GM23338 (cell line): Measurements from ENCODE around the gene CMIP. TPM values are rescaled to one million over a fixed set of nuclear protein-coding genes. Genes with fewer than 3 reads are reported as not detected.

Source experiments
- ATAC-seq: fragments of 200-7000 bp; cut with Tn5 transposase; 3 replicates; pipeline ENCODE4 v1.9.1; 2020
- DNase-seq: peaks from one replicate; pipeline ENCODE4 v3.0.0-alpha.2; 2015; ENCODE audit warnings: low spot score
- H2AFZ ChIP-seq: fragments of 200-600 bp; sonication (generic); 2 replicates; pipeline ENCODE4 v1.8.0; 2016; ENCODE audit warnings: antibody characterized with exemption, mild to moderate bottlenecking, moderate library complexity
- H3F3A ChIP-seq: fragments of 200-600 bp; sonication (generic); replicated peaks from 2 replicates; pipeline ENCODE4 v1.8.0; 2017; ENCODE audit warnings: antibody characterized with exemption, mixed run types, low read depth
- H3K27ac ChIP-seq: fragments of 200-600 bp; sonication (generic); 2 replicates; pipeline ENCODE4 v1.6.1; 2016; ENCODE audit warnings: low read depth
- H3K27me3 ChIP-seq: fragments of 200-600 bp; sonication (generic); 2 replicates; pipeline ENCODE4 v1.8.0; 2016; ENCODE audit warnings: mild to moderate bottlenecking, mixed run types, moderate library complexity; ENCODE audit not compliant: insufficient read depth
- H3K36me3 ChIP-seq: fragments of 200-600 bp; sonication (generic); 2 replicates; pipeline ENCODE4 v1.8.0; 2016; ENCODE audit warnings: mild to moderate bottlenecking; ENCODE audit not compliant: insufficient read depth
- H3K4me1 ChIP-seq: fragments of 200-600 bp; sonication (generic); 2 replicates; pipeline ENCODE4 v1.8.0; 2016; ENCODE audit warnings: mild to moderate bottlenecking, moderate library complexity; ENCODE audit not compliant: insufficient read depth
- H3K4me2 ChIP-seq: fragments of 200-600 bp; sonication (generic); 2 replicates; pipeline ENCODE4 v1.7.1; 2017; ENCODE audit warnings: mixed run types
- H3K4me3 ChIP-seq: fragments of 200-600 bp; sonication (generic); 2 replicates; pipeline ENCODE4 v1.6.1; 2016; ENCODE audit warnings: mixed run types
- H3K79me2 ChIP-seq: fragments of 200-600 bp; sonication (generic); replicated peaks from 2 replicates; pipeline ENCODE4 v1.8.0; 2017; ENCODE audit warnings: mild to moderate bottlenecking; ENCODE audit not compliant: insufficient read depth
- H3K9me2 ChIP-seq: fragments of 200-600 bp; sonication (generic); 2 replicates; pipeline ENCODE4 v1.8.0; 2017; ENCODE audit not compliant: insufficient read depth
- H4K20me1 ChIP-seq: fragments of 200-600 bp; sonication (generic); replicated peaks from 2 replicates; pipeline ENCODE4 v1.8.0; 2017; ENCODE audit warnings: mild to moderate bottlenecking; ENCODE audit not compliant: insufficient read depth
- H3K27ac Mint-ChIP-seq: 2 replicates; pipeline ENCODE4 v1.8.0; 2020; ENCODE audit warnings: inconsistent platforms, mild to moderate bottlenecking, moderate library complexity, mixed read lengths
- H3K27me3 Mint-ChIP-seq: 3 replicates; pipeline ENCODE4 v1.8.0; 2022; ENCODE audit warnings: low read depth, mild to moderate bottlenecking, moderate library complexity, mixed read lengths, inconsistent platforms; ENCODE audit not compliant: insufficient read depth, poor library complexity
- H3K36me3 Mint-ChIP-seq: 3 replicates; pipeline ENCODE4 v1.8.0; 2021; ENCODE audit warnings: low read depth, mild to moderate bottlenecking, inconsistent platforms, moderate library complexity, mixed read lengths
- H3K4me1 Mint-ChIP-seq: 3 replicates; pipeline ENCODE4 v1.8.0; 2020; ENCODE audit warnings: mild to moderate bottlenecking, inconsistent platforms, mixed read lengths
- H3K4me3 Mint-ChIP-seq: 3 replicates; pipeline ENCODE4 v1.8.0; 2021; ENCODE audit warnings: moderate library complexity, mild to moderate bottlenecking, inconsistent platforms, mixed read lengths
- H3K9me3 Mint-ChIP-seq: 3 replicates; pipeline ENCODE4 v1.8.0; 2020; ENCODE audit warnings: moderate library complexity, mild to moderate bottlenecking, inconsistent platforms, mixed read lengths
- CREB1 ChIP-seq: fragments of 250-450 bp; sonication (Bioruptor Pico); IDR thresholded peaks from 2 replicates; pipeline ENCODE4 v1.5.0; 2020; ENCODE audit warnings: low read depth, mild to moderate bottlenecking, moderate library complexity
- CTCF ChIP-seq, 2 experiments: fragments of 200-600 bp in 1 of 2; sonication (generic) in 1 of 2; conservative IDR thresholded peaks; 2 replicates each; pipeline versions ENCODE4 v1.5.1 to v1.6.1; 2016 to 2017; ENCODE audit warnings: antibody characterized with exemption in 2 of 2, low read depth in 2 of 2, mild to moderate bottlenecking in 2 of 2, moderate library complexity in 1 of 2
- JUNB ChIP-seq: IDR thresholded peaks from one replicate; pipeline ENCODE4 v1.6.1; 2016; ENCODE audit warnings: antibody characterized with exemption; ENCODE audit not compliant: unreplicated experiment
- NANOG ChIP-seq: IDR thresholded peaks from 2 replicates; pipeline ENCODE4 v1.6.1; 2016; ENCODE audit warnings: antibody characterized with exemption, borderline replicate concordance
- POLR2AphosphoS5 ChIP-seq: IDR thresholded peaks from 2 replicates; pipeline ENCODE4 v1.6.1; 2016; ENCODE audit warnings: antibody characterized with exemption, low read depth
- REST ChIP-seq: IDR thresholded peaks from one replicate; pipeline ENCODE4 v1.6.1; 2018; ENCODE audit warnings: antibody characterized with exemption; ENCODE audit not compliant: unreplicated experiment
- polyA plus RNA-seq: library from polyadenylated mRNA; unstranded; fragments of >200 nt; fragmentation: Nextera tagmentation; extraction: Ambion mirVana; gene quantifications from 2 replicates; pipeline ENCODE4 v1.2.1, GENCODE V29; 2016
- total RNA-seq: library from RNA; depleted of rRNA; stranded (reverse); fragments of >200 nt; shearing (Covaris generic); gene quantifications from 2 replicates; pipeline ENCODE4 v1.2.3, GENCODE V29; 2014

Gene CMIP
- total and polyA plus RNA-seq, 2 experiments from 2014 or later: 9.5 to 62.3 TPM

- 0 out of 2 replicates have a peak, but pooled peaks cover 6% of the 10 kb centered on the region for H3F3A ChIP-seq
- no peak overlapping the region for H3K4me3 Mint-ChIP-seq
- no peak overlapping the region for H3K4me2 ChIP-seq
- H3K79me2 ChIP-seq: peaks cover 74% of the 10 kb centered on the region
- H3K27me3 ChIP-seq: no peaks in the 10 kb centered on the region
- H3K4me3 ChIP-seq: no peak overlapping the region
- H4K20me1 ChIP-seq: peaks cover 19% of the 10 kb centered on the region
- no peaks in the 10 kb centered on the region; the same call in 1 of the 3 replicates for H3K9me3 Mint-ChIP-seq
- no peaks in the 10 kb centered on the region for H3K36me3 ChIP-seq
- ATAC-seq (no peak), DNase-seq (no peak)
- H3K27me3 Mint-ChIP-seq: peaks cover 13% of the 10 kb centered on the region
- no peak for TF ChIP-seq CREB1 (CRISPR knock-in tag)
- no peak overlapping the region for H3K27ac Mint-ChIP-seq
- no peak overlapping the region for H3K27ac ChIP-seq
- peaks cover 52% of the 10 kb centered on the region for H3K4me1 Mint-ChIP-seq
- no peak overlapping the region for H2AFZ ChIP-seq
- H3K9me2 ChIP-seq: no peaks in the 10 kb centered on the region
- peaks cover 13% of the 10 kb centered on the region for H3K4me1 ChIP-seq
- no peaks in the 10 kb centered on the region; the same call in 2 of the 3 replicates for H3K36me3 Mint-ChIP-seq
Observed at GRCh38 chr16:81496742-81497141, 52.1 kb downstream of the CMIP start.

DNA sequence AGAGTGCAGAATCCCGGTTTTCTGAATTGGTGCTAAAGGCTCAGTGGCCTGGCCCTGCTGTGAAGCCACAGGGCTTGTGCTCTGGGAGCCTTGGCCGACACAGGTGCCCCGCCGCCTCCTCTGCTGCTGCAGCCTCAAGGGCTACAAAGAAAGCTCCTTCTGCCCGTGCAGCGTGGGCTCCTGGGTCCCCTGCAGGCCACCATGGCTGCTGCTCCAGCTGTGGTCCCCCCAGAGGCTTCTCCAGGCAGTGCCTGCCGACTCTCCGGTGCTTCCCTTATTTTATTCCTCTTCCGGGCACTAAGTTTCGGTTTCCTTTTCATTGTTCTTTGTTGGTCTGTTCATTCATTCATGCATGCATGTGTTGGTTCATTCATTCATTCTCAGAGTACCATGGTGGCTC lies 53.1 kb downstream of the CMIP start:
- H4K20me1 ChIP-seq: peaks cover 18% of the 10 kb centered on the region; the same call in 1 of the 2 replicates
- DNase-seq (peak; percentile 34), ATAC-seq (peak; percentile 61)
- Mint-ChIP-seq H3K4me3 (no peak overlapping the region), H3K4me1 (peaks cover 42% of the 10 kb centered on the region), H3K27me3 (peaks cover 13% of the 10 kb centered on the region), H3K27ac (no peak overlapping the region), H3K36me3 (no peaks in the 10 kb centered on the region; the same call in 2 of the 3 replicates), H3K9me3 (no peaks in the 10 kb centered on the region; the same call in 1 of the 3 replicates)
- no peaks in the 10 kb centered on the region for H3K36me3 ChIP-seq
- H3K4me1 ChIP-seq: peaks cover 5% of the 10 kb centered on the region
- no peak overlapping the region for H3K4me2 ChIP-seq
- H3K27ac ChIP-seq: no peak overlapping the region
- H3K4me3 ChIP-seq: no peak overlapping the region
- no peak for TF ChIP-seq NANOG
- TF ChIP-seq CTCF (conservative IDR thresholded peaks at IDR 0.05; ENCODE audit: low read depth in 2 of 2): peak in 1 of 2 experiments; percentile 19; a peak in 1 of 4 replicates
- 0 out of 2 replicates have a peak, but pooled peaks cover 6% of the 10 kb centered on the region for H3F3A ChIP-seq
- peaks cover 76% of the 10 kb centered on the region for H3K79me2 ChIP-seq
- no peaks in the 10 kb centered on the region for H3K27me3 ChIP-seq
- no peaks in the 10 kb centered on the region for H3K9me2 ChIP-seq
- no peak overlapping the region for H2AFZ ChIP-seq

DNA sequence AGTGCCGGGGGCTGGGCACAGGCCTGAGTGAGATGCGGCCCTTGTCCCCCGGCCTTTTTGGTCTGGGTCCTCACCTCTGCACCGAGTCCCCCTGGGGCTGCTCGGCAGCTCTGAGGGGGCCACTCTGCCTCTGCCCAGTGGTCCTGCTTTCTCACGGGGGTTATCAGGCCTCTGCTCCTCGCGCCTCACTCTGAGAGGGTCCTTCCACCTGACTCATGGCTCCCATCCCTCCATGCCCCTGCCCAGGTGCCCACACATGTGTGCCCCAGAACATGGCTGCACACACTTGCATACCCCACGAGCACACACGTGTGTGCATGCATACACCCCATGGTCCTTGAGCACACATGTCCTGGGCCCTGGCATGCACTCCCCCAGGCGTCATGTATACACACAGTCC lies 53.7 kb downstream of the CMIP start:
- no peak overlapping the region for H3K27ac ChIP-seq
- peaks cover 5% of the 10 kb centered on the region for H3K4me1 ChIP-seq
- H3K4me3 ChIP-seq: no peak overlapping the region
- Mint-ChIP-seq H3K36me3 (no peaks in the 10 kb centered on the region; the same call in 2 of the 3 replicates), H3K4me3 (no peak overlapping the region), H3K4me1 (peaks cover 37% of the 10 kb centered on the region), H3K27ac (peak overlapping the region; percentile 61; the same call in 1 of the 2 replicates), H3K27me3 (peaks cover 13% of the 10 kb centered on the region), H3K9me3 (no peaks in the 10 kb centered on the region; the same call in 1 of the 3 replicates)
- DNase-seq: no peak
- 0 out of 2 replicates have a peak, but pooled peaks cover 2% of the 10 kb centered on the region for H3F3A ChIP-seq
- no peak overlapping the region for H2AFZ ChIP-seq
- no peaks in the 10 kb centered on the region for H3K36me3 ChIP-seq
- no peaks in the 10 kb centered on the region for H3K27me3 ChIP-seq
- ATAC-seq: no peak
- H3K9me2 ChIP-seq: no peaks in the 10 kb centered on the region
- no peak overlapping the region for H3K4me2 ChIP-seq
- H4K20me1 ChIP-seq: peaks cover 21% of the 10 kb centered on the region; the same call in 1 of the 2 replicates
- peaks cover 76% of the 10 kb centered on the region for H3K79me2 ChIP-seq
- TF ChIP-seq CTCF (conservative IDR thresholded peaks at IDR 0.05; ENCODE audit: low read depth in 2 of 2) (no peak), POLR2AphosphoS5 (no peak), NANOG (no peak), JUNB (no peak), REST (no peak)
